HG03045 (cell line): ENCODE measurements around the gene IGSF22.

Experiments used
- ATAC-seq: cut with Tn5 transposase; IDR thresholded peaks from one replicate; pipeline ENCODE4 v1.9.1; 2021; ENCODE audit warnings: mild to moderate bottlenecking, moderate library complexity; ENCODE audit not compliant: unreplicated experiment

Gene IGSF22

DNA sequence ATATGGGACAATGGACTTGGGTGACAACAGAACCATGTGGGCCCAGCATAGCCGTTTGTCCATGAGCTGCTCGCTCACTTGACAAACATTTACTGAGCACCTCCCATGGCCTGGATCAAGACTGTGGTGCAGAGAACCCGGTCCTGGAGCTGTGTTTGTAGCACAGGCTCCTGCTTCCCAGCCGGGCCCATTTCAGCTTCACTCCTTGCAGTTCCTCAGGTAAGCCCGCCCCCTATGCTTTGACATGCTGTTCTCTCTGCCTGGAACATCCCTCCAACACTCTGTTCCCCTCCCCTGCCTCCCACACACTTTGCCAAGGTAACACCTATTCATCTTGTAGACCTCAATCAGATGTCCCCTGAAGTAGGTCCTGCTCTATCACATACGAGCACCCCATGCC is 19.3 kb upstream of the IGSF22 start:
- ATAC-seq = no peak

DNA sequence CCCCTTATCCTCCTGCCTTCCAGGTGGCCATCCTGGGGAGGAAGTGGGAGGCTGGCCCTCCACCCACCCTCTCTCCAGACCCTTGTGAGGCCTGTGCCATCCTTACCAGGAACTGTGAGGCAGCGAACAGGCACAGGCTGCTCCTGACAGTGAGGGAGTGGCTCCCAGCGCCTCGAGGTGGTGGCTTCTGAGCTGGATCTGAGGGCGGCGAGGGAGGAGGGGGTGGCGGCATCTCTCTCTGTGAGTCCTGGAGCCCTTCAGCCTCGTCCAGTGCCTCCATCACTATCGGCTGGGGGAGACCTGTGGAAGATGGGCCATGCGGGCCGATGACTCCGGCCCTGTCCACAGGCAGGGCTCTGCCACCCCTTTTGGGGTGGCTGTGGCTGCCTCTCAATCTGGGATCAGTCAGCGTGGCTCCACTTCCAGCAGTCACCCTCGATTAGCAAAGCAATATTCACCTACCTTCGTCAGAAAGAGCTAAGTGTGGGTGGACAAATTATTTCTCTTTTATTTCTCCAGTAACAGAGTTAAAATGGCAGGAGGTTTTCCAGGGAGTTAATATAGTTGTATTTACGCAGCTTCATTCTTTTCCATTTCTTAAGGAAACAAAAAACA is 18.0 kb upstream of the IGSF22 start:
- ATAC-seq = no peak

- ATAC-seq = no peak
Measured at GRCh38 chr11:18743365-18743764, 17.4 kb upstream of the IGSF22 start.

- no peak for ATAC-seq
Measured at GRCh38 chr11:18741783-18742182, 15.8 kb upstream of the IGSF22 start.

GRCh38 chr11:18739685-18740084 is 13.7 kb upstream of the IGSF22 start:
- no peak for ATAC-seq

DNA sequence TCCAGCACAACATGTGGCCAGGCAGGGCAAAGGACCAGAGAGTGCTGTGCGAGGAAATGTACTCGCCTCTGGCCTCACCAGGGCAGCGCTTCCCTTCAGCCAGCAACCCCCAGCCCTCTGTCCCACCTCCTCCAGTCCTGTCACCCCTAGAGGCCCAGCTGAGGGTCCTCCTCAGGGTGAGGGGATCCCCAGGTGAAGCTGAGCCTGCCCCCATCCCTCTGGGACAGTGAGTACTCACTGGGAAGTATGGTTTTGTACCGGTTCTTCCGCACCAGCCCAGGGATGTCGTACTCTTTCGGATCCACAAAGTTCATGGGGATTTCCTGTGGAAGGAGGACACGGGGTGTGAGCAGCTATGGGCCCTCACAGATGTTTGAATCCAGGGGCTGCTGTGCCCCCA is 11.7 kb upstream of the IGSF22 start:
- no peak for ATAC-seq

- ATAC-seq = no peak
Measured at GRCh38 chr11:18736590-18737148, 10.7 kb upstream of the IGSF22 start.

DNA sequence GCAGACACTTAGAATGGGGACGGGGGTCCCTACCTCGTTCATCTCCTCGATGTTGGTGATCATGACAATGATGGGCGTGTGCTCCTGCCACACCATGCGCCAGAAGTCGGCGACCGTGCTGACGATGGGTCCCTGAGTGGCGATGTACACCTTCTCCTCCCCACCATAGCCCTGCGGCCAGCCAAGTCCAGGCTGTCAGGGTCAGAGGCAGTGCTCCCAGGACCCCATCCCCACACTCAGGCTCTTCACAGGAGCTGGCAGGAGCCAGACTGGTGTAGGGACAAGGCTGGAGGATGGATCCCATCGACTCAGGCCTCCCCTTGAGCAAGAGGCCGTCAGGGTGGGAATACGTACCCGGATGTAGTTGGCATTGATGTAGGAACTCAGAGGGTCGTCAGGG is 7.2 kb upstream of the IGSF22 start:
- ATAC-seq = no peak

GRCh38 chr11:18731949-18732821 is 6.2 kb upstream of the IGSF22 start:
- ATAC-seq = no peak

DNA sequence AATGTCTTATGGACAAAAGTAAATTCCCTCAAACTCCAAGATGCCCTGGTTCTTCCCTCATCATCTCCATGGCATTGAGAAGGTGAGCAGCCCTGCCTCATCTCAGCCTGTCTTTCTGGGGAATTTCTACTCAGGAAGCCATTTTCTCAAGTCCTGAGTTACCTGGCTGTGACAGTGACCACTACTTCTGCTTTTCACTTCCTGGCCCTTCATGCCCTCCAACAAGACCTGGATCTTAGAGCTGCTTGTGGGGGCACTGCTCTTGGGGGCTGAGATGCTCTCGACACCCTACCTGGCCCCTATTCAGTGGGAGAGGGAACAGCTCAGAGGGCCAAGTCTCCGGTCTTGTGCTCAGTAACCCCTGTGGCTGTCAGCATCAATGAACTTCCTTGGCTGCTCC is 5.5 kb upstream of the IGSF22 start:
- no peak for ATAC-seq

GRCh38 chr11:18730020-18730419 is 4.0 kb upstream of the IGSF22 start:
- ATAC-seq = no peak

DNA sequence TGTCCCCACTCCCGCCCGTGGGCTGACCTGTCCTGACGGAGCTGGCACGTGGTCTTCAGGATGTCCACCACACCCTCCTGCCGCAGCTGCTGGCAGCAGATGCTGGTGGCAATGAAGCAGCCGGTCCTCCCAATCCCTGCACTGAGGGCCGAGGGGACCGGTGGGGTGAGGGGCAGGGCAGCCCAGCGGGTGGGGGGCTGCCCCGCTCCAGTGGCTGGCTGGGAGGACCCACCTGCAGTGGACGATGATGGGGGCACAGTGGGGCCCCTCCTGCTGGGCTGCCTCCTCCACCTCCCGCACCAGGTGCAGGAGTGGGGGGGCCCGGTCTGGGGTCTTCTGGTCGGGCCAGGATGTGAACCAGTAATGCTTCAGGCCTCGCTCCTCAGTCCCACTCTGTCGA is 3.4 kb upstream of the IGSF22 start:
- no peak for ATAC-seq

- ATAC-seq = no peak
Measured at GRCh38 chr11:18728658-18729057, 2.7 kb upstream of the IGSF22 start.

- no peak for ATAC-seq
Measured at GRCh38 chr11:18727479-18728236, 1.7 kb upstream of the IGSF22 start.

DNA sequence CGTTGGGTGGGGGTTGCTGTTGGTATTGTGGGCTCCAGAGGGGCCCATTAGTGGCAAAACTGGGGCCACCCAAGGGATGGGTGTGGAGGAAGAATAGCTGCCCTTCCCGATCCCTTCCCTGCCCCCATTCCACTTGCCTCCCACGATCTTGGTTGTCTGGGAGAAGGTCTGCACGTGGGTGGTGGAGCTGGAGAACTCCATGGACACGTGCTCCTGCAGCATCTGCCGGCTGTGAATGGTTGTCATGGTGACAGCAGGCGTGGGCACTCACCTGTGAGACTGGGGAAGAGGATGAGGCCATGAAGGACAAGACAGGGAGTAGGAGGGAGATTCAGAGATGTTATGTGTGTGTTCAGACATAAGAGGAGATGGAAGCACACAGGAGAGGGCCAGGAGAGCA is 2.0 kb downstream of the IGSF22 start:
- ATAC-seq = no peak

DNA sequence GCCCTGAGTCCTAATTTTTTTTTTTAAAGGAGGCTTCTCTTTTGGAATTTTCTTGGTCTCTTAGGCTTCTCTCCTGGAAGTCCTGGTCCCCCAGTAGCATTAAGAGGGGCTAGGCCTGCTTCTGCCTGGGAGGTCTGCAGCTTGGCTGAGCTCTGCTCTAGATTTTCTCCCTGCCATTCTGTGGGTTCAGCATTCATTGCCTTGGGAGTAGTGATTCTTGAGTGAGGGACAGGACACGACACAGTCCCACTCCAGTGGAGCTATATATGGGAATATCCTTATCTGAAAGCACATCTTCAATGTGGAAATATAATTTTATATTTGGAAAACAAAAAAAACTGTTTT is 3.7 kb downstream of the IGSF22 start:
- no peak for ATAC-seq

DNA sequence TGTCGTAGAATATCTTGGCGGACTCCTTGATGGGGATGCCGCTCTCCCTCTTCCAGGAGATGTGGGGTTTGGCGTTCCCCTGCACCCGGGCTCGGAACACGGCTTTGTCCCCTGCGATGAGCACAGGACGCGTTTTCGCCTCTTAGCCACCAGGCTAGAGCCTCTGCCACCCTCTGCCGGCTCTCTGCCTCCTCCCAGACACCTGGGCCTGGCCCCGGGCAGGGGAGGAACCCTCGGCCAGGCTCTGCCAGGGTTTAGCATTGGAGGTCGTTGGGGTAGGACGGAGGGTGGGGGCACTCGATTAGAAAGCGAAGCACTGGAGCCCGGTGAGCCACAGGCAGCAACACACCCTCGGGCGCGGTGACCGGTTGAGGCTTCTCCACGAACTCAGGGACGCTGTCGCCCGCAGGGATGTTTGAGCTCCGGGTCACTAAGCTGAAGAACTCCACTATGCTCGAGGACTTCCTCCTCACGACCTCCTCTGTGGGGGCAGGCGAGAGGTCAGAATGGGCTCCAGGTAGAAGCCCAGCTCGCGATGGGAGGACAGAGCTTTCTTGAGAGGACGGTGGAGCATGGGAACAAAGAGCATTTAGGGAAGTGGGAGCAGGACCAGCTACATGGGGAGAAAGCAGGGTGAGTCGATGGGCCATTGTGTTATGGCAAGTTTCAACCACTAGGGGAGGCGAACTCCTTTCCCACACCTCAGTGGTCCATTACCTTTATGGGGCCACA is 4.3 kb downstream of the IGSF22 start:
- ATAC-seq = peak; percentile 63

DNA sequence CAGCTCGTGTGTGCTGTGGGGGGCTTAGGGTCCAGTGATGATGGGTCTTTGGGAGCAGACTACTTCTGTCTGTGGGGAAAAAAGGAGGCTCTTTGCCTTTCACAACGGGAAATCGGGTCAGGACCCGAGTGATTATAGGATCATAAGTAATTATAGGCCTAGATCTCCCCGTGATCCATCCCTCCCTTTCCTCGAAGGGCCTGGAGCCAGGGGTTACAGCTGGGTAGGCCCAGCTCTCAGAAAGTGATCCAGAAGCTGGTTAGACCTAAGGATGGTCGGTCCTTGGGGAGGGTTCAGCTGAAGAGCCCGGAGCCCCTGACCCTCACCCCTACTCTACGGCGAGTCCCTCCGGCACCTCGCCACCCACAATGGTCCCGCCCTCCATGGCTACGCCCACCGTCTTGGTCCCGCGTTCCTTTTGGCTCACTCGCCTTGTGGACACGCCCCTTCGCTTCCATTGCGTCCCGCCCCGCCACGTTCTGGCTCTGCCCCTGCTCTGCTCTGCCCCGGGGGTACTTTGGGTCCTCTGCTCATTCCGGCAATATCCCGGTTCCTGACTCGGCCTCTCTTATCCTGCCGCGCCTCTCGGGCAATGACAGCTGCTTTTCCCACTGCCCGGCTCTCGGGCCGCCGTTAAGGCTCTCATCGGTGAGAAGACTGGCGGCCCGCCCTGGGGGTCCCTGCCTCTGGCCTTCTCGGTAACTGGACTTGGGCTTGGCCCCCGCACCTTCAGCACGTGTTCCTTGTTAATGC is 5.0 kb downstream of the IGSF22 start:
- ATAC-seq = peak; percentile 63

DNA sequence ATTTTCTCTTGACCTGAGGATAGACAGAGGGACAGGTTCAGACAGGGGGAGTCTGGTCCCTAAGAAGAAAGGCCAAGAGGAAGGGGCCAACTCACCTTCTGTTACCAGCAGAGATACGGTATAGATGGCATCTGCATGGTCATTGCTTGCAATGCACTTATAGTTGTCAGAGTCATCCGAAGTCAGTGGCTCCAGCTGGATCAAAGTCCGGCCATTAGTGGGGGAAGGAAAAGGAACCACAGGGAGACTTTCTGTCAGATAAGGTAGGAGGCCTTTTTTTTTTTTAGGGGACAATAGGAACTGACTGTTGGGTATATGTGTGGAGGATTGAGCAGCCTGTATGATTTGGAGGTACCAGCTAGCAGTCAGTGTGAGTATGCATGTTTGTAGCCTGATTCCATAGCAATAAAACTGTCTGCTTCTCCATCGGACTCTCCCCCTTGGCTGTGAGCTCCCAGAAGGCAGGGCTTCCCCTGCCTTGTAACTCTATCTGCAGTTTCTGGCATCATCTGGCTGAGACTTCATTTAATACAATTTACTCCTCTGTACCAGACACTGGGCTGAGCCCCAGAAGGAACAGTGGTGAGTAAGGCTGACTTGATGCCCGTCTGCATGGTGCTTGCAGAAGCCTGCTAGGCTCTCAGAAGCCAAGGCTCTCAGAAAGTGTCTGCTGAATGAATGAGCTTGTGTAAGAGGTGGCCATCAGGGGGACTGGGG is 5.7 kb downstream of the IGSF22 start:
- no peak for ATAC-seq

- ATAC-seq = no peak
Measured at GRCh38 chr11:18715476-18715875, 10.5 kb downstream of the IGSF22 start.
